DOHH2 (cell line): Measurements from ENCODE around the gene TOPBP1.

Source experiments
- CTCF ChIP-seq: fragments of 200-600 bp; sonication (generic); IDR thresholded peaks from one replicate; pipeline ENCODE4 v1.5.1; 2014; ENCODE audit warnings: antibody characterized with exemption, mild to moderate bottlenecking, low read depth, low read length; ENCODE audit not compliant: poor library complexity, severe bottlenecking
- EZH2phosphoT487 ChIP-seq: fragments of 200-600 bp; sonication (generic); IDR thresholded peaks from 2 replicates; pipeline ENCODE4 v1.6.1; 2017; ENCODE audit warnings: borderline replicate concordance, mild to moderate bottlenecking, antibody characterized with exemption, low read length, moderate library complexity, mixed read lengths

GRCh38 chr3:133692759-133693158, 31.0 kb upstream of the TOPBP1 start:
- TF ChIP-seq CTCF, result no peak
- TF ChIP-seq EZH2phosphoT487, result no peak
